Measurements from ENCODE around the gene TRAM2.

Gene TRAM2

GRCh38 chr6:52498538-52499017 lies 78.3 kb downstream of the TRAM2 start:
- TF ChIP-seq, protein P1, sequence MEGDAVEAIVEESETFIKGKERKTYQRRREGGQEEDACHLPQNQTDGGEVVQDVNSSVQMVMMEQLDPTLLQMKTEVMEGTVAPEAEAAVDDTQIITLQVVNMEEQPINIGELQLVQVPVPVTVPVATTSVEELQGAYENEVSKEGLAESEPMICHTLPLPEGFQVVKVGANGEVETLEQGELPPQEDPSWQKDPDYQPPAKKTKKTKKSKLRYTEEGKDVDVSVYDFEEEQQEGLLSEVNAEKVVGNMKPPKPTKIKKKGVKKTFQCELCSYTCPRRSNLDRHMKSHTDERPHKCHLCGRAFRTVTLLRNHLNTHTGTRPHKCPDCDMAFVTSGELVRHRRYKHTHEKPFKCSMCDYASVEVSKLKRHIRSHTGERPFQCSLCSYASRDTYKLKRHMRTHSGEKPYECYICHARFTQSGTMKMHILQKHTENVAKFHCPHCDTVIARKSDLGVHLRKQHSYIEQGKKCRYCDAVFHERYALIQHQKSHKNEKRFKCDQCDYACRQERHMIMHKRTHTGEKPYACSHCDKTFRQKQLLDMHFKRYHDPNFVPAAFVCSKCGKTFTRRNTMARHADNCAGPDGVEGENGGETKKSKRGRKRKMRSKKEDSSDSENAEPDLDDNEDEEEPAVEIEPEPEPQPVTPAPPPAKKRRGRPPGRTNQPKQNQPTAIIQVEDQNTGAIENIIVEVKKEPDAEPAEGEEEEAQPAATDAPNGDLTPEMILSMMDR (IDR thresholded peaks at IDR 0.05; ENCODE audit: insufficient read depth, low read length, poor library complexity, severe bottlenecking): no peak
- TF ChIP-seq EZH2phosphoT487 (conservative IDR thresholded peaks at IDR 0.05; ENCODE audit: low read length): no peak
- Histone ChIP-seq H3K79me2 (ENCODE audit: insufficient read depth, low read length) (no peaks in the 10 kb centered on the region), H3K4me2 (ENCODE audit: low read depth, low read length, poor library complexity, severe bottlenecking) (peak overlapping the region; percentile 42), H3K27me3 (ENCODE audit: low read length) (no peaks in the 10 kb centered on the region), H3K36me3 (ENCODE audit: low read length) (no peaks in the 10 kb centered on the region), H3K9ac (ENCODE audit: low read length) (peak overlapping the region; percentile 12; the same call in 1 of the 2 replicates), H3K9me3 (ENCODE audit: insufficient read depth, low read length) (no peaks in the 10 kb centered on the region), H2AFZ (ENCODE audit: low read depth, low read length, severe bottlenecking) (peak overlapping the region; percentile 18), H4K20me1 (ENCODE audit: low read depth, low read length) (no peaks in the 10 kb centered on the region), H3K9me2 (replicated peaks; ENCODE audit: insufficient read depth, low read length) (no peaks in the 10 kb centered on the region), H3K4me3 (ENCODE audit: insufficient read depth, low read length, poor library complexity, severe bottlenecking) (no peak overlapping the region), H3F3A (ENCODE audit: insufficient read depth) (peaks cover 18% of the 10 kb centered on the region), H3K27ac (ENCODE audit: low read depth, low read length) (peak overlapping the region; percentile 70)

DNA sequence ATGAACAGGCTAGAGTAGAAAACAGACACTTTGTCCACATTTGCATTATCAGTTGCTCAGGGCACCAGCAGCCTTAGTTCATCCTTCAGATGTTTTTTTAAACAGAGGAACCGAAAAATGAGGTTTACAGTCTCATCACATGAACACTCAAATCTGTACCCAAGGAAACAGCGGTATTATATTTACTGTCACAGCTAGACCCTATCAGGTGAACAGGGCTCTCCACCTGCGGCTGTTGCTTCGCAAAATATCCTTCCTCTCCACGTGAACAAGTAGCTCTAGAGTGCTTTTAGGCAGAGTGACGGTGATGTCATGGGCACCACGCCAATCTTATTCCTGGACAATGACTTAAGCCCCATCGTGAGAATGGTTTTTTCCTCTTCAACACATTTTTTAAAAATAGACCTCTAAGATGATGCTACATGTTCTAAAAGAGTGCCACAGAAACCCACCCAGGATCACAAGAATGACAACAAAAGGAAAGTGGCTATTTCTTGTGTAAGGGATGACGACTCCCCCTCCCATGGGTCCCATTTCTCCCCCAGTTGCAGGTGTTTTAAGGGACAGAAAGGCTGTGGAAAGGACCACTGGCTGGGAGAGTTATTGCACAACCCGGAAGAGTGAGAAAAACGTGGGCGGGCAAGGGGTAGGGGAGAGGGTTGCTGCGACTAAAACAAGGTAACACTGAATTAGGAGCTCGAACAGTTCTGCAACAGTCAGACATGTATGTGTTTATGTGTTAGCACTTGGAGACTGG lies 79.0 kb downstream of the TRAM2 start:
- no peak overlapping the region for H3K4me3 ChIP-seq (ENCODE audit: insufficient read depth, low read length, poor library complexity, severe bottlenecking)
- H3K9me2 ChIP-seq (replicated peaks; ENCODE audit: insufficient read depth, low read length): no peaks in the 10 kb centered on the region
- TF ChIP-seq, protein P1 (IDR thresholded peaks at IDR 0.05; ENCODE audit: insufficient read depth, low read length, poor library complexity, severe bottlenecking): no peak
- no peak for TF ChIP-seq EZH2phosphoT487 (conservative IDR thresholded peaks at IDR 0.05; ENCODE audit: low read length)
- no peaks in the 10 kb centered on the region for H3K36me3 ChIP-seq (ENCODE audit: low read length)
- no peaks in the 10 kb centered on the region for H4K20me1 ChIP-seq (ENCODE audit: low read depth, low read length)
- H3K9me3 ChIP-seq (ENCODE audit: insufficient read depth, low read length): no peaks in the 10 kb centered on the region
- no peaks in the 10 kb centered on the region for H3K27me3 ChIP-seq (ENCODE audit: low read length)
- peak overlapping the region; percentile 12; the same call in 1 of the 2 replicates for H3K9ac ChIP-seq (ENCODE audit: low read length)
- H3K79me2 ChIP-seq (ENCODE audit: insufficient read depth, low read length): no peaks in the 10 kb centered on the region
- peak overlapping the region; percentile 42 for H3K4me2 ChIP-seq (ENCODE audit: low read depth, low read length, poor library complexity, severe bottlenecking)
- peaks cover 18% of the 10 kb centered on the region for H3F3A ChIP-seq (ENCODE audit: insufficient read depth)
- peak overlapping the region; percentile 70 for H3K27ac ChIP-seq (ENCODE audit: low read depth, low read length)
- peak overlapping the region; percentile 18 for H2AFZ ChIP-seq (ENCODE audit: low read depth, low read length, severe bottlenecking)

GRCh38 chr6:52496631-52497030 lies 80.2 kb downstream of the TRAM2 start:
- no peak overlapping the region for H3K4me3 ChIP-seq (ENCODE audit: insufficient read depth, low read length, poor library complexity, severe bottlenecking)
- no peaks in the 10 kb centered on the region for H3K36me3 ChIP-seq (ENCODE audit: low read length)
- H4K20me1 ChIP-seq (ENCODE audit: low read depth, low read length): no peaks in the 10 kb centered on the region
- H3K9me2 ChIP-seq (replicated peaks; ENCODE audit: insufficient read depth, low read length): no peaks in the 10 kb centered on the region
- H3K9ac ChIP-seq (ENCODE audit: low read length): no peak overlapping the region
- H3K27me3 ChIP-seq (ENCODE audit: low read length): no peaks in the 10 kb centered on the region
- no peaks in the 10 kb centered on the region for H3K9me3 ChIP-seq (ENCODE audit: insufficient read depth, low read length)
- no peak overlapping the region for H3K4me2 ChIP-seq (ENCODE audit: low read depth, low read length, poor library complexity, severe bottlenecking)
- peak overlapping the region; percentile 70; the same call in 1 of the 2 replicates for H3K27ac ChIP-seq (ENCODE audit: low read depth, low read length)
- no peak overlapping the region for H2AFZ ChIP-seq (ENCODE audit: low read depth, low read length, severe bottlenecking)
- TF ChIP-seq EZH2phosphoT487 (conservative IDR thresholded peaks at IDR 0.05; ENCODE audit: low read length): no peak
- TF ChIP-seq, protein P1 (IDR thresholded peaks at IDR 0.05; ENCODE audit: insufficient read depth, low read length, poor library complexity, severe bottlenecking): no peak
- H3F3A ChIP-seq (ENCODE audit: insufficient read depth): peaks cover 18% of the 10 kb centered on the region
- H3K79me2 ChIP-seq (ENCODE audit: insufficient read depth, low read length): no peaks in the 10 kb centered on the region
